Activated CD8-positive, alpha-beta T cell treated with anti-CD3 and anti-CD28 coated beads for 36 hours (primary cell): Measurements from ENCODE around the gene FBRSL1. TPM values are rescaled to one million over a fixed set of nuclear protein-coding genes. Genes with fewer than 3 reads are reported as not detected.

Experiments
- ATAC-seq: fragments of 200-7000 bp; cut with Tn5 transposase; one replicate; pipeline ENCODE4 v1.10.0; 2021; ENCODE audit warnings: mild to moderate bottlenecking, moderate library complexity
- CTCF ChIA-PET: fragments of 350-600 bp; sonication (Branson Sonifier 250); formaldehyde crosslinking; loops from one replicate; lab custom pipeline; 2021; ENCODE audit warnings: antibody characterized with exemption; lab: Charles Lee
- POLR2A ChIA-PET: fragments of 350-600 bp; sonication (Branson Sonifier 250); formaldehyde crosslinking; loops from one replicate; lab custom pipeline; 2021; ENCODE audit warnings: antibody characterized with exemption; lab: Charles Lee
- DNase-seq: peaks from one replicate; pipeline ENCODE4 v3.0.0-alpha.2; 2020
- H3K27ac Mint-ChIP-seq: one replicate; pipeline ENCODE4 v1.8.0; 2021; ENCODE audit warnings: mild to moderate bottlenecking, mixed read lengths
- H3K27me3 Mint-ChIP-seq: one replicate; pipeline ENCODE4 v1.8.0; 2021; ENCODE audit warnings: mixed read lengths
- H3K36me3 Mint-ChIP-seq: one replicate; pipeline ENCODE4 v1.8.0; 2021; ENCODE audit warnings: low read depth, mixed read lengths
- H3K4me1 Mint-ChIP-seq: one replicate; pipeline ENCODE4 v1.8.0; 2021; ENCODE audit warnings: low read depth, mixed read lengths
- H3K4me3 Mint-ChIP-seq: one replicate; pipeline ENCODE4 v1.8.0; 2021; ENCODE audit warnings: mild to moderate bottlenecking, moderate library complexity, mixed read lengths
- H3K9me3 Mint-ChIP-seq: one replicate; pipeline ENCODE4 v1.8.0; 2021; ENCODE audit warnings: mixed read lengths
- intact Hi-C: fragments of 100-400 bp; cut with micrococcal nuclease; formaldehyde crosslinking; loops from one replicate; pipeline ENCODE4 v1.10.0; 2022
- total RNA-seq, 2 experiments: library from RNA; stranded (reverse); gene quantifications; one replicate each; pipeline ENCODE4 v1.2.3, GENCODE V29; 2021
- TF ChIP-seq, protein P1 (sequence below): fragments of 200-600 bp; IDR thresholded peaks from one replicate; pipeline ENCODE4 v1.8.0; 2022; ENCODE audit warnings: antibody characterized with exemption, mild to moderate bottlenecking

The FBRSL1 gene
- total RNA-seq, 2 experiments from 2014 or later = 41.4 to 48.1 TPM

DNA sequence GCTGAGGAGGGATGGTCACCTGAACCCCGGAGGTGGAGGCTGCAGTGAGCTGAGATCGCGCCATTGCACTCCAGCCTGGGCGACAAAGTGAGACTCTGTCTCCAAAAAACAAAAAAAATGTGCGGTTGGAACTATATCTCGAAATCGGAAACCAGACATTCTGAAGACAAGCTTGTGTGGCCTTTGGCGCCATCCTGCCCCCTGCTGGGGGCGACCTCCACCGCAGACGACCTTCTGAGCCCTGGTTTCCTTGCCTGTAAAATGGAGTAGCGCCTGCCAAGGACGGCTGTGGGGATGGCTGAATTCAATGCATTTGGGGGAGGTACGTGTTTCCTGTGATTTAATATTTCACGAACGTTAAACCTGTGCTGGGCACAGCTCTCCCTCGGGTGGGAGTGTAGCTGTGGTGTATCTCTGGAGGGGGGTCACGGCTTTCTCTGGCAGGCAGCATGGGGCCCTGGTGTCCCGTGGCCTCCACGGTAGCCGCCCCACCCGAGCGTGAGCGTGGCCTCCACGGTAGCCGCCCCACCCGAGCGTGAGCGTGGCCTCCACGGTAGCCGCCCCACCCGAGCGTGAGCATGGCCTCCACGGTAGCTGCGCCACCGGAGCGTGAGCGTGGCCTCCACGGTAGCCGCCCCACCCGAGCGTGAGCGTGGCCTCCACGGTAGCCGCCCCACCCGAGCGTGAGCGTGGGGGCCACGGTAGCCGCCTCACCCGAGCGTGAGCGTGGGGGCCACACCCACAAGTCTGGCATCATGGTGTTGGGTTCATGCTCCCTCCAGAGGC lies 65.1 kb downstream of the FBRSL1 start:
- DNase-seq = peak; percentile 51
- H3K36me3 Mint-ChIP-seq = peaks cover 4% of the 10 kb centered on the region
- no peak for ATAC-seq
- no peaks in the 10 kb centered on the region for H3K9me3 Mint-ChIP-seq
- TF ChIP-seq, protein P1, sequence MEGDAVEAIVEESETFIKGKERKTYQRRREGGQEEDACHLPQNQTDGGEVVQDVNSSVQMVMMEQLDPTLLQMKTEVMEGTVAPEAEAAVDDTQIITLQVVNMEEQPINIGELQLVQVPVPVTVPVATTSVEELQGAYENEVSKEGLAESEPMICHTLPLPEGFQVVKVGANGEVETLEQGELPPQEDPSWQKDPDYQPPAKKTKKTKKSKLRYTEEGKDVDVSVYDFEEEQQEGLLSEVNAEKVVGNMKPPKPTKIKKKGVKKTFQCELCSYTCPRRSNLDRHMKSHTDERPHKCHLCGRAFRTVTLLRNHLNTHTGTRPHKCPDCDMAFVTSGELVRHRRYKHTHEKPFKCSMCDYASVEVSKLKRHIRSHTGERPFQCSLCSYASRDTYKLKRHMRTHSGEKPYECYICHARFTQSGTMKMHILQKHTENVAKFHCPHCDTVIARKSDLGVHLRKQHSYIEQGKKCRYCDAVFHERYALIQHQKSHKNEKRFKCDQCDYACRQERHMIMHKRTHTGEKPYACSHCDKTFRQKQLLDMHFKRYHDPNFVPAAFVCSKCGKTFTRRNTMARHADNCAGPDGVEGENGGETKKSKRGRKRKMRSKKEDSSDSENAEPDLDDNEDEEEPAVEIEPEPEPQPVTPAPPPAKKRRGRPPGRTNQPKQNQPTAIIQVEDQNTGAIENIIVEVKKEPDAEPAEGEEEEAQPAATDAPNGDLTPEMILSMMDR = peak; percentile 37
- CTCF ChIA-PET = interaction anchor here (0.7 to 2.0 kb wide), 5 partner anchors 9 to 140 kb away, joined by 3 to 6 read pairs (median 4); no protein-coding TSS in a partner anchor
- POLR2A ChIA-PET = interaction anchor here (1.0 kb wide), 1 partner anchor 27 kb away, joined by 3 read pairs; no protein-coding TSS in a partner anchor
- peaks cover 15% of the 10 kb centered on the region for H3K4me1 Mint-ChIP-seq
- intact Hi-C loops = loop anchor here (10.0 kb wide), 1 partner anchor 140 kb away; no protein-coding TSS in a partner anchor
- no peak overlapping the region for H3K27ac Mint-ChIP-seq
- H3K4me3 Mint-ChIP-seq = no peak overlapping the region
- peaks cover 14% of the 10 kb centered on the region for H3K27me3 Mint-ChIP-seq

- Mint-ChIP-seq H3K4me3 (no peak overlapping the region), H3K4me1 (peaks cover 15% of the 10 kb centered on the region), H3K9me3 (no peaks in the 10 kb centered on the region), H3K27ac (no peak overlapping the region), H3K27me3 (peaks cover 14% of the 10 kb centered on the region), H3K36me3 (peaks cover 4% of the 10 kb centered on the region)
- TF ChIP-seq, protein P1 = no peak
- no peak for ATAC-seq
- intact Hi-C loops = loop anchor here (10.0 kb wide), 1 partner anchor 141 kb away; no protein-coding TSS in a partner anchor
- POLR2A ChIA-PET = interaction anchor here (1.0 kb wide), 1 partner anchor 28 kb away, joined by 3 read pairs; no protein-coding TSS in a partner anchor
- DNase-seq = no peak
- CTCF ChIA-PET = no interaction called here
Measured at GRCh38 chr12:132555686-132556085, 65.7 kb downstream of the FBRSL1 start.

DNA sequence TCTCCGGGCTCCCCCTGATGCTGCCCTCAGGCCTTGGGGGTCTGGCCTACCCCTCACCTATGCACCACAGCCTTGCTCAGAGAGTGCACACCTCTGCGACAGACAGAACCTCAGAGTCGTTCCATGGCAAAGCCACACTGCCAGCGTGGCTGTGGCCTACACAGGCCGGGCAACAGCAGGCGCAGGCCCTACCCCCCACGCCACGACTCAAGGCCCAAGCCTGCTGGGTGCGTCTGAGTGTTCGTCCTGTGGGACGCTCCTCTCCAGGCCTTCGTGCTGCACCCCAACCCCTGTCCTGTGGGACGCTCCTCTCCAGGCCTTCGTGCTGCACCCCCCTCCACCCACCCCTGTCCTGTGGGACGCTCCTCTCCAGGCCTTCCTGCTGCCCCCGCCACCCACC lies 66.3 kb downstream of the FBRSL1 start:
- H3K27ac Mint-ChIP-seq = no peak overlapping the region
- peaks cover 14% of the 10 kb centered on the region for H3K27me3 Mint-ChIP-seq
- ChIA-PET POLR2A (no interaction called here), CTCF (no interaction called here)
- intact Hi-C loops = loop anchor here (10.0 kb wide), 1 partner anchor 141 kb away; no protein-coding TSS in a partner anchor
- H3K36me3 Mint-ChIP-seq = peaks cover 4% of the 10 kb centered on the region
- no peaks in the 10 kb centered on the region for H3K9me3 Mint-ChIP-seq
- DNase-seq = no peak
- no peak for ATAC-seq
- H3K4me1 Mint-ChIP-seq = peaks cover 18% of the 10 kb centered on the region
- TF ChIP-seq, protein P1 = no peak
- H3K4me3 Mint-ChIP-seq = no peak overlapping the region

DNA sequence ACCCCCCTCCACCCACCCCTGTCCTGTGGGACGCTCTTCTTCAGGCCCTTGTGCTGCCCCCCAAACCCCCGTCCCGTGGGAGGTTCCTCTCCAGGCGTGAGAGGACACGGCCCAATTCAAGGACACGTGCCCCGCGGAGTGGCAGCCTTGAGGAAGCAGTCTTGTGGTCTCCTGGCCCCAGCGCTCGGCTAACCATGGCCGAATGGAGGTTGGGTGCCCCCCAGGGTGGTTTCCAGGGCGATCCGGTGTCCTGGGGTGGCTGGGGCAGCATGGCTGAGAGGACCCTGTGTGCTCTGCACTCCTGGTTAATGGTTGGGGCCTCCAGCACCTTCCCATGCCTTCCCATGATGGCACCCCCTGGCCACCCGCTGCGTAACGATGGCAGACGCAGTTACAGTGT lies 66.8 kb downstream of the FBRSL1 start:
- Mint-ChIP-seq H3K27ac (no peak overlapping the region), H3K36me3 (peaks cover 4% of the 10 kb centered on the region), H3K4me3 (no peak overlapping the region), H3K9me3 (no peaks in the 10 kb centered on the region), H3K27me3 (peaks cover 14% of the 10 kb centered on the region), H3K4me1 (peaks cover 18% of the 10 kb centered on the region)
- TF ChIP-seq, protein P1 = no peak
- intact Hi-C loops = loop anchor here (10.0 kb wide), 1 partner anchor 142 kb away; no protein-coding TSS in a partner anchor
- ChIA-PET CTCF (no interaction called here), POLR2A (no interaction called here)
- DNase-seq (no peak), ATAC-seq (no peak)
